Smooth muscle cell of the brain vasculature (primary cell): ENCODE data around the gene NFASC.

Experiments
- DNase-seq: peaks from one replicate; pipeline ENCODE4 v3.0.0-alpha.2; 2012; ENCODE audit warnings: low read depth, low spot score

NFASC gene

DNA sequence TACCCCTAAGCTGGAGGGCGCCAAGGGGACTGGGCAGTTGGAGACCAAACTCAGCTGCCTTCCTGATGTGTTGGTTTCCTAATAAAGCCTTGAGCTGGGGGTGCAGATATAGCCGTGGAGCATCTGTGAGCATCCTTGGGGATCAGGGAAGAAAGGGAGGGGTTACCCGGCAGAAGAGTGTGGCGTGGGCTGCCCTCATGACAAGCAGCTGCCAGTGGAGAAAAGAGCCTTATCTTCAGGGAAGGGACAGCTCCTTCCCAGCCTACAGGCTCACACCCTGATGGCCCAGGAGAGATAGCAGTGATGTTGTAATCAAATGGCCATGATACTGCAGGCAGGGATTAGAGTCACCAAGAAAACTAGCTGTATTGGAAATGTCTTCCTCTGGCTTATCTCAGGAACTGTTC is 10.8 kb upstream of the NFASC start:
- no peak for DNase-seq

DNA sequence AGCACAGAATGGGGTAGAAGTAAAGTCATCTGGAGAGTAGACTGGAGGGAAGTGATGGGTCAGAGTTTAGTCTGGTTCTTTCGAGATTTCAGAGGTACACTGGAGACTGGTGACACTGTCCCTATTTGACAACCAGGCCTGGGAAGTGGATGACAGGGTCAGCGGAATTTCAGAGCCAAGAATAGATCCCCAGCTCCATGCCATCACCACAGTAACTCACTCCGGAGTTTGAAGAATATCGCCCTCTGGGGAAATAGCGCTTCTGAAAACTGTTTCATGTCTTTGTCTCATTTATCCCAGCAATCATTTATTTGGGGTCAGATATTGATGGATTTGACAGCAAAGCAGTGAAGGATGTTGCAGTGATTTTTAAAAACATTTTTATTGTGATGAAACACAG is 7.6 kb upstream of the NFASC start:
- no peak for DNase-seq

DNA sequence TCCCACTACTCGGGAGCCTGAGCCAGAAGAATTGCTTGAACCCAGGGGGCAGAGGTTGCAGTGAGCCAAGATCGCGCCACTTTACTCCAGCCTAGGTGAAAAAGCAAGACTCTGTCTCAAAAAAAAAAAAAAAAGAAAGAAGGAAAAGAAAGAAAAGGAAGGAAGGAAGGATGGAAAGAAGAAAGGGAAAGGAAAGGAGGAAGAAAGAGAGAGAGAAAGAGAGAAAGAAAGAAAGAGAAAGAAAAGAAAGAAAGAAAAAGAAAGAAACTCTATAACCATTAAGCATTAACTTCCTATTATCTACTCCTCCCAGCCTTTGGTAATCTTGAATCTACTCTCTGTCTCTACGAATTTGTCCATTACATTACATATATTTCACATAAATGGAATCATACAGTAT is 6.9 kb upstream of the NFASC start:
- no peak for DNase-seq

- DNase-seq = no peak
Measured at GRCh38 chr1:204866051-204866596, 4.5 kb upstream of the NFASC start.

GRCh38 chr1:204867203-204867602 is 3.5 kb upstream of the NFASC start:
- DNase-seq = no peak

DNA sequence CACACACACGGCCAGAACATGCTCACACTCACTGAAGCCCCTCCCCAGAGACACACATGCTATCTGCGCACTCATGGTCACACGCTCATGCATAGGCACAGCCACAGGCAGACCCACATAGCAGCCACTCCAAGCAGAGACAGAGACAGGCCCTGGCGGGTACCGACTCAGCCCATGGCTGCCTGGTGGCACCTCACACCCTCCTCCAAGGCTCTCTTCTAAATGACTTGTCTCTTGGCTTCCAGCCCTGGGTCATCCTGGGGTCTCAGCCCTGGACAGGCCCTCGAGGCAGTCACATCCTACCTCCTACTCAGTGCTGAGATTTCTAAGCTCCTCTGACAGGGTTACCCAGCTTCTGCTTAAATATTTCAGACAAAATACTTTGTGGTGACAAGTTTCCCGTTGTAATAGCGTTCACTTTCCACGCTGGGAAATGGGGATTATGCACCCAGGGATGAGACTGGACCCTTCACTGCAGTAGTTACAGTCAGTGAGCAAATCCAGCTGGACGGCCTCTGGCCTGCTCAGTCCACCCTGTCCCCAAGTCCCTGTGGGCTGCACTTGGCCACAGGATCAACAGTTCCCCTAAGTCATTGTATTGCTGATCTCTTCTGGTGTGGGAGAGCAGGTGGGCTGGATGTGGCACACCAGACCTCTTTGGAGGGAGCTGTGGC is 2.9 kb upstream of the NFASC start:
- no peak for DNase-seq

DNA sequence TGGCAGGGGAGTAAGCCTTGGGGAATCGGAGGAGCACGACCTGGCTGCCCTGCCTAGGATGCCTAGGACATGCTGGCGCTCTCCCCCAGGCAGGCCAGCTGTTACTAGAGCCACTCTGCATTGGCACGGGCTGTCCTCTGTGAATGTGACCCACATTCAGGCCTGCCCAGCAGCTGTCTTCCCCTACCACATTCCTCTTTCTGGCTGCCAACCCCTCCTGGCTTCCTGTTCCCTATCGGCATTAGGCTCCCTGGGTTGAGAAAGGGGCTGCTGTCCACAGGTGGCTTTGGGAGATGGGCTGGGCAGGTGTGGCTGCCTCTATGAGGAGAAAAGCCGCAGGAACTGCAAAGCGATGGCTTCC is 2.3 kb upstream of the NFASC start:
- DNase-seq = no peak

GRCh38 chr1:204869097-204869496 is 1.6 kb upstream of the NFASC start:
- DNase-seq = no peak

GRCh38 chr1:204871405-204872037 is 859 bp downstream of the NFASC start:
- DNase-seq = no peak

- no peak for DNase-seq
Measured at GRCh38 chr1:204872262-204872881, 1.7 kb downstream of the NFASC start.

DNA sequence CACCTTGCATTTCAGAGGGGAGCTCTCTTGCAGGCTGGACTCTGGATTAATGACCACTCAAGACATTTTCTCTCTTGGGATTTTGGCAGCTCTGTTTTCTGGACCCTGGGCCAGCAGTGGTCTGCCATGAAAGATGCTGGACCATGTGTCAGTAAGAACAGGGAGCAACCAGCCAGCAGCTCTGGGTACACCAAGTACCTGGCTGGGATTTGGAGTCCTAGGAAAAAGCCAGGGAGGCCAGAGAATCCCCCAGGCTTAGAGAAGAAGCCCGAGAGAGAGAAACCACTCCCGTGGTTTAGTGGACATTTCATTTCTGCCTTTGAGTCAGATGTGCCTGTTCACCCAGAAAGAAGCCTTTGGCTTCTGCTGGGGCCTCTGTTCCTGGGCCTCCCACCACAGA is 2.5 kb downstream of the NFASC start:
- no peak for DNase-seq

DNA sequence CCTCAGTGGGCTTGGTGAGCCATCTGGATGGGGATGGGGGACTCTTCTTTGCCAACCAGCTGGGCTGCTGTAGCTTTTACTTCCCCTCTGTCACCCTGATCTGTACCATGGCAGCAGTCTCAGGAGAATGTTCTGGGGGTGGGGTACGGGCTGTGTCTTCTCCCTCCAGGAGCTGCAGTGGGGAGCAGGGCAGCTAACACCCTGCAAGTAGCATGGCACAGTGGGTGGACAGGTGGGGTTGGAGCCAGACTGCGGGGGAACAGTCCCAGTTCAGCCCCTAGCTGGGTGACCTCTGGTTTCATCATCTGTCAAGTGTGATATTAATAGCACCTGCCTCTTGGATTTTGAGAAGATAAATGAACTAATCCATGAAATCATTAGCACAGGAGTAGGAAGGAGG is 3.1 kb downstream of the NFASC start:
- DNase-seq = no peak

DNA sequence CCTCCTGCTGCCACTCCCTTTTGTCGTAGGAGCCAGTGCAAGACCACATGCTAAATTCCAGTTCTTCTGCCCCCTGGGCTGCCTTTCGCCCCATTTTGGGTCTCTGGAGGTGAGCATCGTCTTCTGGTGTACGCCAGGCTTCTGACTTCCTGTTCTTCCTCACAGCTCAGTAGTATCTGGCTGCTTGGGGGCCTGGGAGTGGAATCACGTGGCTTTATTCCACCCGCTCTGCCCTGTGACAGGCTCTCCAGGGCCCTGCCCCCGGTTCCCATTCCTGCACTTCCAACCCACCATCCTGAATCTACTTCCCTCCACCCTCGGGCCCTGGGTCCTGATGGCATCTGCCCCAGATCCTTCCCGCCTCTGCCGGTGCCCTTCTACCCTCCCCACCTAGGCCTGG is 3.6 kb downstream of the NFASC start:
- no peak for DNase-seq

- DNase-seq = no peak
Measured at GRCh38 chr1:204875255-204875654, 4.6 kb downstream of the NFASC start.

DNA sequence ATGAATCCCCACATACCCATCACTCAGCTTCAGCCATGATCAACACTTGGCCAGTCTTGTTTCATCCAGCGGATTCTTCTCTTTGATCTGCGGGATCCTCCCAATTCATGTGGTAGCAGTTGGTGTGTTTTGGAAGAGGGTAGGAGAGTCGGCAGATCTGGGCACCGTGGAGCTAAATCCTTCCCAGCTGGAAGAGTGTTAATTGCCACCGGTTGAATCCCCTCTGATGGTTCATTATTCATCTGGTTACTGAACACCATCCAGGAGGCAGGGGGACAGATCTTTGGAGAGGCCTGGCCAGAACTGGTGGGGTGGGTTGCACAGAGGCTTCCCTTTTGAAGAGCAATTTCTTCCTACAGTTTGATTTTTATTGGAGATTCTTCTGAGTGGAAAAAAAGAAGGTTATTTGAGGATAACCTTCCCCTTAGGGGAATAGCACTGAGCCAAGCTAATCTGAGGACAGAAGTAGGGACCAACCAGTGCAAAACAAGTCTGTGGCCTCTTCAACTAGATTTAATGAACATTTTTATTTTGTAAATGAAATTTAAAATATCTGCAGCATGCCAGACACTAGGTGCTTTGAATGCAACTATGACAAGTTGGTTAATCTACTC is 8.1 kb downstream of the NFASC start:
- no peak for DNase-seq

- DNase-seq = no peak
Measured at GRCh38 chr1:204879351-204879750, 8.7 kb downstream of the NFASC start.

GRCh38 chr1:204880906-204881305 is 10.2 kb downstream of the NFASC start:
- no peak for DNase-seq

- DNase-seq = no peak
Measured at GRCh38 chr1:204882479-204882878, 11.8 kb downstream of the NFASC start.

DNA sequence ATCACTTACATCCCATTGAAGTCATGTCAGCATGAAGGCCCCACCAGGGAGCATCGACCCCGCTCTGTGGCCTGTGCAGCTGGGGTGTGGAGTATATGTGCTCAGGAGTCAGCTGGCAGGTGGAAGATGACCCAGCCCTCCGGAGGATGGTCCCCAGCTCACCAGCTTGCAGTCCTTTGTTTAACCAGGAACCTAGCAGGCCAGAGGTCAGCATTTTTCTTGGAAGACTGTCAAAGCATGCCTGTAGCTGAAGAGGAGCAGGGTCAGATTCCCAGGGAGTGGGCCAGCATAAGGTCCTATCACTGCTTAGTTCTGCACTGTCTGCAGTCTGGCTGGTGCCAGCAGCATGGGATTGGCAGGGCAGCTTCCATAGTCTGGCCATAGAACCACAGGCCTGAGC is 12.7 kb downstream of the NFASC start:
- DNase-seq = no peak

DNA sequence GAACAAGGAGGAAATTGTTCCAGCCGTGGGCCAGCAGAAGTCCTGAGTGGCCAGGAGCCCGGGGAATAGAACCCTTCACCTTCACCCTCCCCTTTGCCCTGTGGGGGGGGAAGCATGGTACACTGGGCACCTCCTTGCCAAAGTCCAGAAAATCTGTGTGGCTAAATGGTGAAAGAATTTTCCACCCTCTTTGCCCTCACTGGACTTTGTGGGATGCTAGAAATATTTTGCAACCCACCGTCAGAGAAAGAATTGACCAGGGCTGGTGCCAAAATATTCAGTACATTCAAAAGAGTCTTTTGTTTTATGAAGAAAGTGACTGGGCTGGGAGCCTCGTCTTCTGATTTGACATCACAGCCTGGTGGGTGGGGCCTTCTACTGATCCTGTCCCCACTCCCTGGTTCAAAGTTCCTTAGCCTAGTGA is 14.6 kb downstream of the NFASC start:
- DNase-seq = no peak

DNA sequence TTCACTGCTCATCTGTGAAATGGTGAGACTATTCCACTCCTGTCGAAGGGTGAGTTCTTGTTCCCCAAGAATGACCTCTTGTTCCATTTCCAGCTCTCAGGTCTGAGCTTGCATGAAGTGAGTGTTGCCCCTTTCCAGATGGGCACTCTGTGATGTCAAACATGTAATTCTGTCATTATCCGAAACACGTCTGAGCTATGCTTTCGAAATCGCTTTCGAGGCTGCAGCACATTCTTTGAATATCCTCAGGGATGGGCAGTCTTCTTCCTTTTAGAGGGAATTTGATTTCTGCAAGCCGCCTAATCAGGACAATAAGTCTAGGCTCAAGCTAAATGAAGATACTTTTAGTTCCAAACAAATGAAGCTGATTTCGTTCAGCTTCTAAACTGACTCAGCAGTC is 15.1 kb downstream of the NFASC start:
- no peak for DNase-seq

GRCh38 chr1:204887846-204888245 is 17.2 kb downstream of the NFASC start:
- no peak for DNase-seq

DNA sequence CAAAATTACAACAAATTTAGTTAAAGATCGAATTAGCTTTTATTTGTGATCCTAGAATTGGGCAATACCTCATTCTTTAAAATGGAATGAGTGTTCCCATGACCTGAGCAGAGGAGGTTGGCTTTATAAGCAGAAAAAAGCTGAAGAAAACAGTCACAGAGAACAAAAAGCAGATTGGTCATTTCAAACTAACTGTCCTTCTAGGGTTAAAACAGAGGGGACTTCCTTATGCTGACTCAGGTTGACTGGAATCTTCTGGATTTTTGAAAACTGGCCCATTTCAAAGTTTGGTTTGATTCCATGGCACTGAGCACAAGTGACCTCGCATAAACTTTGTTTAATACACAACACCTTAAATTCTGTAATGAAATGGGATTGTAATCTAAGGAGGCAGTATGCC is 17.6 kb downstream of the NFASC start:
- DNase-seq = no peak
